ENCODE data around the gene WFIKKN1. TPM values are rescaled to one million over a fixed set of nuclear protein-coding genes. Genes with fewer than 3 reads are reported as not detected.

WFIKKN1 gene
- polyA plus RNA-seq, 1 donor: 0.76 TPM

Other genes starting within 250 kb of the WFIKKN1 start
- 28.5 TPM for gene PGAP6, start 249.0 kb upstream of the WFIKKN1 start, polyA plus RNA-seq (ENCODE audit: insufficient read length)
- gene NME4, start 233.8 kb upstream of the WFIKKN1 start, polyA plus RNA-seq (ENCODE audit: insufficient read length): 66.4 TPM
- 14.4 TPM for gene DECR2, start 229.1 kb upstream of the WFIKKN1 start, polyA plus RNA-seq (ENCODE audit: insufficient read length)
- gene RAB11FIP3, start 205.3 kb upstream of the WFIKKN1 start, polyA plus RNA-seq (ENCODE audit: insufficient read length): 30.4 TPM
- gene CAPN15, start 103.3 kb upstream of the WFIKKN1 start, polyA plus RNA-seq (ENCODE audit: insufficient read length): 24.6 TPM
- 0.14 TPM for gene PRR35, start 70.6 kb upstream of the WFIKKN1 start, polyA plus RNA-seq (ENCODE audit: insufficient read length)
- 0.99 TPM for gene NHLRC4, start 64.0 kb upstream of the WFIKKN1 start, polyA plus RNA-seq (ENCODE audit: insufficient read length)
- 16.1 TPM for gene PIGQ, start 61.0 kb upstream of the WFIKKN1 start, polyA plus RNA-seq (ENCODE audit: insufficient read length)
- 12.6 TPM for gene RAB40C, start 40.9 kb upstream of the WFIKKN1 start, polyA plus RNA-seq (ENCODE audit: insufficient read length)
- 36.6 TPM for gene METTL26, start 5.3 kb downstream of the WFIKKN1 start, polyA plus RNA-seq (ENCODE audit: insufficient read length)
- gene MCRIP2, start 10.8 kb downstream of the WFIKKN1 start, polyA plus RNA-seq (ENCODE audit: insufficient read length): 14.5 TPM
- 17.9 TPM for gene WDR90, start 18.4 kb downstream of the WFIKKN1 start, polyA plus RNA-seq (ENCODE audit: insufficient read length)
- 58.3 TPM for gene RHOT2, start 37.1 kb downstream of the WFIKKN1 start, polyA plus RNA-seq (ENCODE audit: insufficient read length)
- 1.8 TPM for gene RHBDL1, start 44.7 kb downstream of the WFIKKN1 start, polyA plus RNA-seq (ENCODE audit: insufficient read length)
- gene STUB1, start 49.4 kb downstream of the WFIKKN1 start, polyA plus RNA-seq (ENCODE audit: insufficient read length): 88.0 TPM
- gene JMJD8, start 53.3 kb downstream of the WFIKKN1 start, polyA plus RNA-seq (ENCODE audit: insufficient read length): 35.1 TPM
- gene WDR24, start 59.4 kb downstream of the WFIKKN1 start, polyA plus RNA-seq (ENCODE audit: insufficient read length): 7.1 TPM
- 0.34 TPM for gene FBXL16, start 74.8 kb downstream of the WFIKKN1 start, polyA plus RNA-seq (ENCODE audit: insufficient read length)
- 26.1 TPM for gene METRN, start 84.1 kb downstream of the WFIKKN1 start, polyA plus RNA-seq (ENCODE audit: insufficient read length)
- gene ANTKMT, start 90.2 kb downstream of the WFIKKN1 start, polyA plus RNA-seq (ENCODE audit: insufficient read length): 15.4 TPM
- gene CCDC78, start 95.5 kb downstream of the WFIKKN1 start, polyA plus RNA-seq (ENCODE audit: insufficient read length): 1.5 TPM
- gene HAGHL, start 96.1 kb downstream of the WFIKKN1 start, polyA plus RNA-seq (ENCODE audit: insufficient read length): 3.2 TPM
- 18.0 TPM for gene CIAO3, start 110.0 kb downstream of the WFIKKN1 start, polyA plus RNA-seq (ENCODE audit: insufficient read length)
- gene MSLN, start 129.7 kb downstream of the WFIKKN1 start, polyA plus RNA-seq (ENCODE audit: insufficient read length): 0.34 TPM
- 10.3 TPM for gene RPUSD1, start 157.4 kb downstream of the WFIKKN1 start, polyA plus RNA-seq (ENCODE audit: insufficient read length)
- 15.4 TPM for gene CHTF18, start 157.6 kb downstream of the WFIKKN1 start, polyA plus RNA-seq (ENCODE audit: insufficient read length)
- gene GNG13, start 169.7 kb downstream of the WFIKKN1 start, polyA plus RNA-seq (ENCODE audit: insufficient read length): not detected

All from forelimb muscle (tissue), 1 donor.